Measurements from ENCODE around the gene TINAG. TPM values are rescaled to one million over a fixed set of nuclear protein-coding genes. Genes with fewer than 3 reads are reported as not detected.

TINAG gene
- total RNA-seq, 1 experiment from 2014 or later = not detected

GRCh38 chr6:54286141-54286540 lies 22.1 kb upstream of the TINAG start:
- ATAC-seq = no peak

GRCh38 chr6:54288474-54288873 lies 19.8 kb upstream of the TINAG start:
- DNase-seq = no peak
- Histone ChIP-seq H3K9me3 (ENCODE audit: low read length) (no peaks in the 10 kb centered on the region), H3K27ac (ENCODE audit: low read length) (no peak overlapping the region), H3K9me2 (replicated peaks; ENCODE audit: low read length) (no peaks in the 10 kb centered on the region), H2AFZ (ENCODE audit: low read length) (no peak overlapping the region), H3K9ac (ENCODE audit: low read length) (no peak overlapping the region), H3K27me3 (ENCODE audit: low read length) (no peaks in the 10 kb centered on the region), H3K4me1 (ENCODE audit: insufficient read depth, low read length) (peaks cover 52% of the 10 kb centered on the region), H3F3A (ENCODE audit: low read length, unreplicated experiment) (no peaks in the 10 kb centered on the region), H4K20me1 (ENCODE audit: low read length) (no peaks in the 10 kb centered on the region), H3K4me3 (ENCODE audit: low read length) (no peak overlapping the region), H3K79me2 (ENCODE audit: low read length) (no peaks in the 10 kb centered on the region), H3K4me2 (ENCODE audit: low read length) (no peak overlapping the region), H3K36me3 (ENCODE audit: low read depth, low read length) (no peaks in the 10 kb centered on the region)
- CTCF ChIA-PET = no interaction called here
- BruUV-seq (replicated peaks) = no TSS peak
- intact Hi-C loops (cut with micrococcal nuclease) = loop anchor here (10.0 kb wide), 1 partner anchor 206 kb away; no protein-coding TSS in a partner anchor
- TF ChIP-seq CTCF (conservative IDR thresholded peaks at IDR 0.05; ENCODE audit: low read depth, low read length) = no peak
- no peak for TF ChIP-seq EZH2 (IDR thresholded peaks at IDR 0.05; ENCODE audit: low read length, unreplicated experiment)
- TF ChIP-seq EZH2phosphoT487 (IDR thresholded peaks at IDR 0.05; ENCODE audit: borderline replicate concordance, low read length) = no peak
- no peak for ATAC-seq
- POLR2A ChIA-PET (ENCODE audit: unreplicated experiment) = no interaction called here

More at GRCh38 chr6:54286141-54286540, 22.1 kb upstream of the TINAG start:
- Histone ChIP-seq H3K36me3 (ENCODE audit: low read depth, low read length) (no peaks in the 10 kb centered on the region), H3F3A (ENCODE audit: low read length, unreplicated experiment) (no peaks in the 10 kb centered on the region), H4K20me1 (ENCODE audit: low read length) (no peaks in the 10 kb centered on the region), H2AFZ (ENCODE audit: low read length) (no peak overlapping the region), H3K79me2 (ENCODE audit: low read length) (no peaks in the 10 kb centered on the region), H3K27ac (ENCODE audit: low read length) (no peak overlapping the region), H3K4me1 (ENCODE audit: insufficient read depth, low read length) (peaks cover 60% of the 10 kb centered on the region), H3K9ac (ENCODE audit: low read length) (no peak overlapping the region), H3K4me2 (ENCODE audit: low read length) (no peak overlapping the region), H3K4me3 (ENCODE audit: low read length) (no peak overlapping the region), H3K9me2 (replicated peaks; ENCODE audit: low read length) (no peaks in the 10 kb centered on the region), H3K9me3 (ENCODE audit: low read length) (no peaks in the 10 kb centered on the region), H3K27me3 (ENCODE audit: low read length) (no peaks in the 10 kb centered on the region)
- ChIA-PET CTCF (interaction anchor here (0.6 kb wide), 1 partner anchor 561 kb away, joined by 3 read pairs; no protein-coding TSS in a partner anchor), POLR2A (ENCODE audit: unreplicated experiment) (interaction anchor here (0.5 kb wide), 1 partner anchor 22 kb away, joined by 4 read pairs; the partner anchor contains the start of gene TINAG)
- no TSS peak for BruUV-seq (replicated peaks)
- intact Hi-C loops (cut with micrococcal nuclease) = loop anchor here (10.0 kb wide), 1 partner anchor 209 kb away; no protein-coding TSS in a partner anchor
- no peak for TF ChIP-seq EZH2phosphoT487 (IDR thresholded peaks at IDR 0.05; ENCODE audit: borderline replicate concordance, low read length)
- no peak for TF ChIP-seq CTCF (conservative IDR thresholded peaks at IDR 0.05; ENCODE audit: low read depth, low read length)
- TF ChIP-seq EZH2 (IDR thresholded peaks at IDR 0.05; ENCODE audit: low read length, unreplicated experiment) = no peak
- DNase-seq = no peak

GRCh38 chr6:54289426-54289825 lies 18.8 kb upstream of the TINAG start:
- ChIA-PET POLR2A (ENCODE audit: unreplicated experiment) (no interaction called here), CTCF (no interaction called here)
- intact Hi-C loops (cut with micrococcal nuclease) = loop anchor here (10.0 kb wide), 1 partner anchor 205 kb away; no protein-coding TSS in a partner anchor
- Histone ChIP-seq H3F3A (ENCODE audit: low read length, unreplicated experiment) (no peaks in the 10 kb centered on the region), H3K27ac (ENCODE audit: low read length) (no peak overlapping the region), H3K4me1 (ENCODE audit: insufficient read depth, low read length) (peaks cover 44% of the 10 kb centered on the region), H3K9me2 (replicated peaks; ENCODE audit: low read length) (no peaks in the 10 kb centered on the region), H3K36me3 (ENCODE audit: low read depth, low read length) (no peaks in the 10 kb centered on the region), H3K4me3 (ENCODE audit: low read length) (no peak overlapping the region), H4K20me1 (ENCODE audit: low read length) (no peaks in the 10 kb centered on the region), H3K79me2 (ENCODE audit: low read length) (no peaks in the 10 kb centered on the region), H2AFZ (ENCODE audit: low read length) (no peak overlapping the region), H3K27me3 (ENCODE audit: low read length) (no peaks in the 10 kb centered on the region), H3K9me3 (ENCODE audit: low read length) (no peaks in the 10 kb centered on the region), H3K9ac (ENCODE audit: low read length) (no peak overlapping the region), H3K4me2 (ENCODE audit: low read length) (no peak overlapping the region)
- TF ChIP-seq EZH2 (IDR thresholded peaks at IDR 0.05; ENCODE audit: low read length, unreplicated experiment) (no peak), EZH2phosphoT487 (IDR thresholded peaks at IDR 0.05; ENCODE audit: borderline replicate concordance, low read length) (no peak), CTCF (conservative IDR thresholded peaks at IDR 0.05; ENCODE audit: low read depth, low read length) (no peak)
- DNase-seq = no peak
- no TSS peak for BruUV-seq (replicated peaks)
- no peak for ATAC-seq

Data from PC-3 (cell line).